Kidney epithelial cell (primary cell): ENCODE measurements around the gene ATP6V1F. TPM values are rescaled to one million over a fixed set of nuclear protein-coding genes. Genes with fewer than 3 reads are reported as not detected.

Experiments
- DNase-seq: peaks from one replicate; pipeline ENCODE4 v3.0.0-alpha.2; 2010; ENCODE audit warnings: low read depth
- H3K27me3 ChIP-seq: 2 replicates; pipeline ENCODE4 v1.6.0; 2011; ENCODE audit warnings: low read length; ENCODE audit not compliant: control insufficient read depth, insufficient read depth
- H3K36me3 ChIP-seq: 2 replicates; pipeline ENCODE4 v1.5.1; 2011; ENCODE audit warnings: low read length; ENCODE audit not compliant: control insufficient read depth, insufficient read depth
- H3K4me3 ChIP-seq: 2 replicates; pipeline ENCODE4 v1.5.1; 2011; ENCODE audit warnings: low read depth, mild to moderate bottlenecking, control low read depth, low read length
- total RNA-seq: library from RNA; depleted of rRNA; stranded (reverse); fragments of >200 nt; gene quantifications from 2 replicates; pipeline ENCODE4 v1.2.3, GENCODE V29; 2015
- TF ChIP-seq, protein P1 (sequence below): IDR thresholded peaks from 2 replicates; pipeline ENCODE4 v1.5.1; 2011; ENCODE audit warnings: mild to moderate bottlenecking, moderate library complexity, low read length, control low read depth, inconsistent platforms; ENCODE audit not compliant: insufficient read depth, poor library complexity, severe bottlenecking

The ATP6V1F gene
- total RNA-seq, 1 donor from 2014 or later, result 225 TPM

DNA sequence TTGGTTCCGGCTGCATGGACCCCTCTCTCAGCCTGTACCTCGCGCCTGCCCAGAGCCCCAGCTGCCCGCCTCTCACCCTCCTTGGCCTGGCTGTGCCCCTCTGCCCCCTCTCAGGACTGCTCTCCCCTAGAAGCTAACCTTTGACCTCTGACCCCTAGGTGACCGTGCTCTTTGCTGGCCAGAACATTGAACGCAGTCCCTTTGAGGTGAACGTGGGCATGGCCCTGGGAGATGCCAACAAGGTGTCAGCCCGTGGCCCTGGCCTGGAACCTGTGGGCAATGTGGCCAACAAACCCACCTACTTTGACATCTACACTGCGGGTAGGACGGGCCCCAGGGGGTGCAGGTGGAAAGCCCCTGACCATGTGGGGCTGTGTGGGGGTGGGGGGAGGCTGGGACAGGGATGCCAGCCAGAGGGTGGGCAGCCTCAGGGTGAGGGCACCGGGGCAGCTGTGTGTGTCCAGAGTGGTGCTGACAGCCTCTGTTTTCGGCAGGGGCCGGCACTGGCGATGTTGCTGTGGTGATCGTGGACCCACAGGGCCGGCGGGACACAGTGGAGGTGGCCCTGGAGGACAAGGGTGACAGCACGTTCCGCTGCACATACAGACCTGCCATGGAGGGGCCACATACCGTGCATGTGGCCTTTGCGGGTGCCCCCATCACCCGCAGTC lies 24.4 kb upstream of the ATP6V1F start:
- no peak for DNase-seq
- H3K36me3 ChIP-seq, result peaks cover 11% of the 10 kb centered on the region
- TF ChIP-seq, protein P1, sequence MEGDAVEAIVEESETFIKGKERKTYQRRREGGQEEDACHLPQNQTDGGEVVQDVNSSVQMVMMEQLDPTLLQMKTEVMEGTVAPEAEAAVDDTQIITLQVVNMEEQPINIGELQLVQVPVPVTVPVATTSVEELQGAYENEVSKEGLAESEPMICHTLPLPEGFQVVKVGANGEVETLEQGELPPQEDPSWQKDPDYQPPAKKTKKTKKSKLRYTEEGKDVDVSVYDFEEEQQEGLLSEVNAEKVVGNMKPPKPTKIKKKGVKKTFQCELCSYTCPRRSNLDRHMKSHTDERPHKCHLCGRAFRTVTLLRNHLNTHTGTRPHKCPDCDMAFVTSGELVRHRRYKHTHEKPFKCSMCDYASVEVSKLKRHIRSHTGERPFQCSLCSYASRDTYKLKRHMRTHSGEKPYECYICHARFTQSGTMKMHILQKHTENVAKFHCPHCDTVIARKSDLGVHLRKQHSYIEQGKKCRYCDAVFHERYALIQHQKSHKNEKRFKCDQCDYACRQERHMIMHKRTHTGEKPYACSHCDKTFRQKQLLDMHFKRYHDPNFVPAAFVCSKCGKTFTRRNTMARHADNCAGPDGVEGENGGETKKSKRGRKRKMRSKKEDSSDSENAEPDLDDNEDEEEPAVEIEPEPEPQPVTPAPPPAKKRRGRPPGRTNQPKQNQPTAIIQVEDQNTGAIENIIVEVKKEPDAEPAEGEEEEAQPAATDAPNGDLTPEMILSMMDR, result no peak
- H3K27me3 ChIP-seq, result no peaks in the 10 kb centered on the region
- H3K4me3 ChIP-seq, result no peak overlapping the region

DNA sequence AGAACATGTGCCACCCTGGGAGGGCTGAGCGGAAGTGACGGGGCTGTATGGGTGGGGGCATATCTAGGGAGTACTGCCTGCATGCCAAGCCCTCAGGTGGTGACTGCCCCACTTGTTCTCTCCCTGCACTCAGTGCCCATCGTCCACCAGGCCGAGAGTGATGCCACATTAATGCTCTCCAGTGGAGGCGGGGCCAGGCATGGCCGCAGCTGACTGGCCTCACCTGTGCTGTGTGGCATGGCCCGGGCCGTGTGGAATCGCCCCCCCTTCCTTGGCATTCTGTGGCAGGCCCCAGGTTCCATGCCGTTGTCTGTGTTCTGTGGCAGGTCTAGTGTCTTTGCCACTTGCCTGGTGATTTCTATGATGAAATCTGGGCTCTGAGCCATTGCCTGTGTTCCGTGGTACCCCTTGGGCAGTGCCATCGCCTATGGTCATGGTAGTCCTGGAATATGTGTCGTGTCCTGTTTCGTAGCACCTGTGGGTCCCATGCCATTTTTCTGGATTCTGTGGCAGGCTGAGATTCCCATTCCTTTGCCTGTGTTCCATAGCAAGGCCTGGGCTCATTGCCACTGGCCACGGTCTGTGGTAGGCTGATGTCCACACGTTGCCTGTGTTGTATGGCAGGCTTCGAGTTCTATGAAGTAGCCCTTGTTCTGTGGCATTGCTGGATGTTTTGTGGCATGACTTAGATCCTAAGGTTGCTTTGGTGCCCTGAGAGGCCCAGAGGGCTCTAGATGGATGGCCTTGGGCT lies 23.5 kb upstream of the ATP6V1F start:
- no peak for DNase-seq
- Histone ChIP-seq H3K4me3 (no peak overlapping the region), H3K27me3 (no peaks in the 10 kb centered on the region), H3K36me3 (peaks cover 11% of the 10 kb centered on the region)
- TF ChIP-seq, protein P1, result no peak

DNA sequence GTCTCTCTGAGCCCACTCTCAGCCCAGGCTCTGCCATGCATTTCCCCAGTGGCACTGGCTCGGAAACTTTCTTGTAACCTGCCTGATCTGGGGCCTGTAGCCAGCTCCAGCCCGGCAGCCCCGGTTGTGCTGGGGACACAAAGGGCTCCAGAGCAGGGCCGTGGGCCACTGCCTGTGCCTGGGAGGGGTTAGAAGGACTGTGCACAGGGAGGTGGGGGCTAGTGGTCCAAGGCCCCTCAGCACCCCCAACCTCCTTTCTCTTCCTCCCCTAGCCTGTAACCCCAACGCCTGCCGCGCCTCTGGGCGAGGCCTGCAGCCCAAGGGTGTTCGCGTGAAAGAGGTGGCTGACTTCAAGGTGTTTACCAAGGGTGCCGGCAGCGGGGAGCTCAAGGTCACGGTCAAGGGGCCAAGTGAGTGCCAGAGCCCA lies 22.9 kb upstream of the ATP6V1F start:
- Histone ChIP-seq H3K36me3 (peaks cover 11% of the 10 kb centered on the region), H3K27me3 (no peaks in the 10 kb centered on the region), H3K4me3 (no peak overlapping the region)
- TF ChIP-seq, protein P1, result no peak
- no peak for DNase-seq

DNA sequence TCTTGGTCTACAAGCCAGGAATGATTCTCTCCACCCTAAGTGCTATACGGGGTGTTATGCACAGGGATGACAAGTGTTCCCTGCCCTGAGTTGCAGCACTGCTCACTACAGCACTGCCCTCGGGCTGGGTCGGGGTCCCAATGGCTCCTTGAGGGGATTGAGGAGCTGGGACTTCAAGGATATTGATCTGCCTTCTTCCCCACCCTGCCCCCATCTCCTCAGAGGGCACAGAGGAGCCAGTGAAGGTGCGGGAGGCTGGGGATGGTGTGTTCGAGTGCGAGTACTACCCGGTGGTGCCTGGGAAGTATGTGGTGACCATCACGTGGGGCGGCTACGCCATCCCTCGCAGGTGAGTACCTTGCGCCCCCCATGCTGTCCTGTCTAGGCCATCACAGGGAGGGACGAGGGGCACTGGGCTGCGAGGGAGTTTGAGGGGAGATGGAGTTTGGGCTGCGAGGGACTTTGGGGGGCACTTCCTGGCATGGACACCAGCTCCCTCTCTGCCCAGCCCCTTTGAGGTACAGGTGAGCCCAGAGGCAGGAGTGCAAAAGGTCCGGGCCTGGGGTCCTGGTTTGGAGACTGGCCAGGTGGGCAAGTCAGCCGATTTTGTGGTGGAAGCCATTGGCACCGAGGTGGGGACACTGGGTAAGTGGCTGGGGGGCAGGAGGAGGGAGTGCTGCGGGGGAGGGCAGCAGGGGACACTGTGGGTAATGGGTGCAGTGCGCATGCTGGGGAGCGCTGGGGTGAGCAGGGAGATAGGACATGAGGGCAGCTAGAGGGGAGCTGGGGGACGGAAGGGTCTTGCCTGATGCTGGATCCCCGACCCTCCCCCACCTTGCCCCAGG lies 22.1 kb upstream of the ATP6V1F start:
- H3K27me3 ChIP-seq, result no peaks in the 10 kb centered on the region
- H3K4me3 ChIP-seq, result no peak overlapping the region
- TF ChIP-seq, protein P1, result no peak
- no peak for DNase-seq
- H3K36me3 ChIP-seq, result peaks cover 11% of the 10 kb centered on the region

DNA sequence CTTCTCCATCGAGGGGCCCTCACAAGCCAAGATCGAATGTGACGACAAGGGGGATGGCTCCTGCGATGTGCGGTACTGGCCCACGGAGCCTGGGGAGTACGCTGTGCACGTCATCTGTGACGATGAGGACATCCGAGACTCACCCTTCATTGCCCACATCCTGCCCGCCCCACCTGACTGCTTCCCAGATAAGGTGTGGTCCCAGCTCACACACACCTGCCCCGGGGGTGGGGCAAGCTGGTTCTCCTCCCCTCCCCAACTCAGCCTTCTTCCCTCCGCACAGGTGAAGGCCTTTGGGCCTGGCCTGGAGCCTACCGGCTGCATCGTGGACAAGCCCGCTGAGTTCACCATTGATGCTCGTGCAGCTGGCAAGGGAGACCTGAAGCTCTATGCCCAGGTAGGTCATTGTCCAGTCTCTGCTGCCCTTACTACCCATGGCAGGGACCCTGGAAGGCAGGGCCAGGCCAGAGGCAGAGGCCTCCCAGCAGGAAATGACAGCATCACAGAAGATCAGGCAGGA lies 21.4 kb upstream of the ATP6V1F start:
- DNase-seq, result no peak
- H3K27me3 ChIP-seq, result no peaks in the 10 kb centered on the region
- H3K4me3 ChIP-seq, result no peak overlapping the region
- TF ChIP-seq, protein P1, result no peak
- peaks cover 12% of the 10 kb centered on the region for H3K36me3 ChIP-seq
